Right lobe of liver (tissue), 4 donors: Measurements from ENCODE around the gene SRD5A3.

Experiments
- POLR2A ChIP-seq: fragments of 450-650 bp; IDR thresholded peaks from one replicate; pipeline ENCODE4 v1.6.1; 2017; ENCODE audit warnings: antibody characterized with exemption, mild to moderate bottlenecking
- TF ChIP-seq, protein P1 (sequence below), 4 donors: fragments of 200-600 bp in 3 of 4; fragments of 450-650 bp in 1 of 4; IDR thresholded peaks; one replicate each; pipeline versions ENCODE4 v1.5.1 to v1.8.0; 2016 to 2022; ENCODE audit warnings: antibody characterized with exemption in 4 of 4, mild to moderate bottlenecking in 2 of 4
- donor health status: DM: no; HTN: no; CAD: no.
- donor health status: DM: no; HTN: no; CAD: no.
- donor health status: DM: no; HTN: yes; CAD: no.

GRCh38 chr4:55416176-55416575 lies 70.1 kb downstream of the SRD5A3 start:
- TF ChIP-seq, protein P1, sequence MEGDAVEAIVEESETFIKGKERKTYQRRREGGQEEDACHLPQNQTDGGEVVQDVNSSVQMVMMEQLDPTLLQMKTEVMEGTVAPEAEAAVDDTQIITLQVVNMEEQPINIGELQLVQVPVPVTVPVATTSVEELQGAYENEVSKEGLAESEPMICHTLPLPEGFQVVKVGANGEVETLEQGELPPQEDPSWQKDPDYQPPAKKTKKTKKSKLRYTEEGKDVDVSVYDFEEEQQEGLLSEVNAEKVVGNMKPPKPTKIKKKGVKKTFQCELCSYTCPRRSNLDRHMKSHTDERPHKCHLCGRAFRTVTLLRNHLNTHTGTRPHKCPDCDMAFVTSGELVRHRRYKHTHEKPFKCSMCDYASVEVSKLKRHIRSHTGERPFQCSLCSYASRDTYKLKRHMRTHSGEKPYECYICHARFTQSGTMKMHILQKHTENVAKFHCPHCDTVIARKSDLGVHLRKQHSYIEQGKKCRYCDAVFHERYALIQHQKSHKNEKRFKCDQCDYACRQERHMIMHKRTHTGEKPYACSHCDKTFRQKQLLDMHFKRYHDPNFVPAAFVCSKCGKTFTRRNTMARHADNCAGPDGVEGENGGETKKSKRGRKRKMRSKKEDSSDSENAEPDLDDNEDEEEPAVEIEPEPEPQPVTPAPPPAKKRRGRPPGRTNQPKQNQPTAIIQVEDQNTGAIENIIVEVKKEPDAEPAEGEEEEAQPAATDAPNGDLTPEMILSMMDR (IDR thresholded peaks at IDR 0.05): no peak
- no peak for TF ChIP-seq POLR2A
